COR-L47 (cell line): ENCODE measurements around the gene ICA1L.
"Not testable (repeated sequence)": the region's sequence is repeated elsewhere in the genome, so short reads cannot be mapped to it uniquely, and the experiment has no call there.

ENCODE experiments used
- DNase-seq: peaks from one replicate; lab custom pipeline; 2025; lab: John Stamatoyannopoulos, UW

ICA1L gene

GRCh38 chr2:202871300-202872141 lies at the start of gene ICA1L:
Gene ICA1L, minus strand, starts transcription at chr2:202871766. Its CDS starts 42,757 bp downstream, at chr2:202829009.
- peak; percentile 72 for DNase-seq

GRCh38 chr2:202918860-202919259 lies 47.3 kb upstream of the ICA1L start:
- no peak for DNase-seq

GRCh38 chr2:202912342-202913201 lies 41.0 kb upstream of the ICA1L start:
- not testable (repeated sequence) for DNase-seq

GRCh38 chr2:202911512-202912341 lies 40.2 kb upstream of the ICA1L start, which contains the start of the genes CARF and WDR12:
Gene CARF, plus strand, starts transcription at chr2:202912275. Its CDS starts 29,628 bp downstream, at chr2:202941903.
Gene WDR12, minus strand, starts transcription at chr2:202911673. Its CDS starts 197 bp downstream, at chr2:202911476.
- peak; percentile 94 for DNase-seq

GRCh38 chr2:202911203-202911511 lies 39.6 kb upstream of the ICA1L start:
- DNase-seq = no peak

- DNase-seq = no peak
These were observed 39.1 kb upstream of the ICA1L start for GRCh38 chr2:202910698-202911097.

GRCh38 chr2:202910250-202910649 lies 38.7 kb upstream of the ICA1L start:
- DNase-seq = not testable (repeated sequence)

GRCh38 chr2:202909394-202910192 lies 38.0 kb upstream of the ICA1L start:
- no peak for DNase-seq

GRCh38 chr2:202908186-202908585 lies 36.6 kb upstream of the ICA1L start:
- DNase-seq = no peak

- not testable (repeated sequence) for DNase-seq
These were observed 33.9 kb upstream of the ICA1L start for GRCh38 chr2:202905507-202905906.

GRCh38 chr2:202885190-202885589 lies 13.6 kb upstream of the ICA1L start:
- no peak for DNase-seq

GRCh38 chr2:202883987-202884675 lies 12.6 kb upstream of the ICA1L start:
- DNase-seq = no peak

GRCh38 chr2:202881570-202881969 lies 10.0 kb upstream of the ICA1L start:
- no peak for DNase-seq

GRCh38 chr2:202877699-202878098 lies 6.1 kb upstream of the ICA1L start:
- no peak for DNase-seq

GRCh38 chr2:202870431-202871299 lies 901 bp downstream of the ICA1L start:
- DNase-seq = peak; percentile 93

GRCh38 chr2:202861987-202862386 lies 9.6 kb downstream of the ICA1L start:
- DNase-seq = no peak

- DNase-seq = no peak
These were observed 13.0 kb downstream of the ICA1L start for GRCh38 chr2:202858601-202859000.

GRCh38 chr2:202849343-202849742 lies 22.2 kb downstream of the ICA1L start:
- DNase-seq = not testable (repeated sequence)

- DNase-seq = no peak
These were observed 22.8 kb downstream of the ICA1L start for GRCh38 chr2:202848813-202849212.
